ENCODE data around the gene KRTAP5-1. TPM values are rescaled to one million over a fixed set of nuclear protein-coding genes. Genes with fewer than 3 reads are reported as not detected.

Gene KRTAP5-1
- total RNA-seq, 1 experiment from 2014 or later: not detected

DNA sequence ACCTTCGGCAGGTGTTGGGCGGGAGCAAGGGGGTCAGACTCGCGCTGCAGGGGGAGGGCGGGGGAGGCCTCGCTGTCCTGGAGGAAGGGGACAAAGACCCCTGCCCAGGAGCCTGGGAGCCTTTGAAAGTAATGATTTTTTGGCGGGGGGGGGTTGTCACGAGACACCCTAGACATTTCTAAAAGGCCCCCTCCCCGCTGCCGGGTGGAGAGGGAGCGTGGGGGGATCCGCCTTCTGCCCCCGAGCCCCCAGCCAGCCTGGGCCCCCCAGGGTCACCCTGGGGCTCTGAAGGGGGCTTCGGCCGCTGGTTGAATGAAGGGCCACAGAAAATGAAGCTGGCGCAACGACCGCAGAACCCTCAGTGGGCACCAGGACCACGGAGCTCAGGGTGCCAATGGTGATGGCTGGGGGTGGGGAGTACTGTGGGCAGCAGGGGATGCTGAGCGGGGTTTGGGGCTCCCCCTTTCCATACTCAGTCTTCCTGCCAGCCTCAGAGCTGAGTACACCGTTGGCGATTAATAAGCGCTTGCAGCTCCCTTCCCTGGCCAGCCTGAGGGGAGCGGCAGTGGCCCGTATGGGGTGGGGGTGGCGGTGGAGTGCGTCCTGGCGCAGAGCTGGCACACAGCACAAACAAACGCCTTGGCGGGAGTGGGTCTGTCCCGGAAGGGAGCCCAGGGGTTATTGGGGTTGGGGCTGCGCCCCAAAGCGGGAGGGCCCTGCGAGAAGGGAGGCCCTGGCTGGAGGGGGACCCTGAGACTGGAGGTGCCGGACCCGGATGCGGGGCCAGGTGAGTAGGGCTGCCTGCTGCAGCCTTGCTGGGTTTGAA lies 11.8 kb downstream of the KRTAP5-1 start:
- no peak overlapping the region for H2AFZ ChIP-seq (ENCODE audit: low read depth, low read length, poor library complexity, severe bottlenecking)
- H3K36me3 ChIP-seq (ENCODE audit: control insufficient read depth in 1 of 2, insufficient read depth in 2 of 2, low read length in 2 of 2): no peaks in the 10 kb centered on the region
- peak overlapping the region; percentile 8; the same call in 1 of the 2 replicates for H3K27ac ChIP-seq (ENCODE audit: low read depth, low read length)
- POLR2A ChIA-PET: interaction anchor here (1.2 to 2.5 kb wide), 7 partner anchors 12 to 27 kb away, joined by 3 to 18 read pairs (median 5); partner anchors contain the start of gene KRTAP5-1
- H3K9me2 ChIP-seq (ENCODE audit: insufficient read depth): no peaks in the 10 kb centered on the region
- CTCF ChIA-PET: interaction anchor here (1.6 to 5.2 kb wide), 6 partner anchors 9 to 26 kb away, joined by 3 to 133 read pairs (median 16); no protein-coding TSS in a partner anchor
- intact Hi-C loops (cut with micrococcal nuclease): no loop called here
- no peak for ATAC-seq
- H3K4me1 ChIP-seq (ENCODE audit: control insufficient read depth in 1 of 2, insufficient read depth in 2 of 2, low read length in 2 of 2): peaks cover 16 to 29% of the 10 kb centered on the region in 2 experiments; a peak in 3 of 4 replicates
- DNase-seq (ENCODE audit: low read depth, low spot score): no peak
- no peaks in the 10 kb centered on the region for H3K27me3 ChIP-seq (ENCODE audit: insufficient read depth, low read length)
- RAD21 ChIA-PET (ENCODE audit: low non-redundant PET in 1 of 2, low total read pairs in 2 of 2, uncharacterized antibody in 2 of 2, unreplicated experiment in 2 of 2): interaction anchor here (0.6 to 2.6 kb wide), 5 partner anchors 20 to 79 kb away, joined by 3 to 22 read pairs (median 5); no protein-coding TSS in a partner anchor
- peak overlapping the region; percentile 94 for H3K4me2 ChIP-seq (ENCODE audit: low read length)
- no peaks in the 10 kb centered on the region for H4K20me1 ChIP-seq (ENCODE audit: insufficient read depth)
- H3K9ac ChIP-seq (ENCODE audit: low read length): peak overlapping the region; percentile 64
- peaks cover 0 to 5% of the 10 kb centered on the region in 2 experiments; a peak in 2 of 4 replicates for H3K9me3 ChIP-seq (ENCODE audit: control insufficient read depth in 1 of 2, insufficient read depth in 1 of 2, low read depth in 1 of 2, low read length in 2 of 2)
- H3K4me3 ChIP-seq (replicated peaks in 1 of 2; ENCODE audit: low read depth in 1 of 2, low read length in 2 of 2): peak overlapping the region; percentile 46 to 61
- BruUV-seq (replicated peaks): TSS peak; percentile 74
- TF ChIP-seq, protein P1, sequence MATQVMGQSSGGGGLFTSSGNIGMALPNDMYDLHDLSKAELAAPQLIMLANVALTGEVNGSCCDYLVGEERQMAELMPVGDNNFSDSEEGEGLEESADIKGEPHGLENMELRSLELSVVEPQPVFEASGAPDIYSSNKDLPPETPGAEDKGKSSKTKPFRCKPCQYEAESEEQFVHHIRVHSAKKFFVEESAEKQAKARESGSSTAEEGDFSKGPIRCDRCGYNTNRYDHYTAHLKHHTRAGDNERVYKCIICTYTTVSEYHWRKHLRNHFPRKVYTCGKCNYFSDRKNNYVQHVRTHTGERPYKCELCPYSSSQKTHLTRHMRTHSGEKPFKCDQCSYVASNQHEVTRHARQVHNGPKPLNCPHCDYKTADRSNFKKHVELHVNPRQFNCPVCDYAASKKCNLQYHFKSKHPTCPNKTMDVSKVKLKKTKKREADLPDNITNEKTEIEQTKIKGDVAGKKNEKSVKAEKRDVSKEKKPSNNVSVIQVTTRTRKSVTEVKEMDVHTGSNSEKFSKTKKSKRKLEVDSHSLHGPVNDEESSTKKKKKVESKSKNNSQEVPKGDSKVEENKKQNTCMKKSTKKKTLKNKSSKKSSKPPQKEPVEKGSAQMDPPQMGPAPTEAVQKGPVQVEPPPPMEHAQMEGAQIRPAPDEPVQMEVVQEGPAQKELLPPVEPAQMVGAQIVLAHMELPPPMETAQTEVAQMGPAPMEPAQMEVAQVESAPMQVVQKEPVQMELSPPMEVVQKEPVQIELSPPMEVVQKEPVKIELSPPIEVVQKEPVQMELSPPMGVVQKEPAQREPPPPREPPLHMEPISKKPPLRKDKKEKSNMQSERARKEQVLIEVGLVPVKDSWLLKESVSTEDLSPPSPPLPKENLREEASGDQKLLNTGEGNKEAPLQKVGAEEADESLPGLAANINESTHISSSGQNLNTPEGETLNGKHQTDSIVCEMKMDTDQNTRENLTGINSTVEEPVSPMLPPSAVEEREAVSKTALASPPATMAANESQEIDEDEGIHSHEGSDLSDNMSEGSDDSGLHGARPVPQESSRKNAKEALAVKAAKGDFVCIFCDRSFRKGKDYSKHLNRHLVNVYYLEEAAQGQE (IDR thresholded peaks at IDR 0.05; ENCODE audit: low read depth): no peak
- TF ChIP-seq, protein P2, sequence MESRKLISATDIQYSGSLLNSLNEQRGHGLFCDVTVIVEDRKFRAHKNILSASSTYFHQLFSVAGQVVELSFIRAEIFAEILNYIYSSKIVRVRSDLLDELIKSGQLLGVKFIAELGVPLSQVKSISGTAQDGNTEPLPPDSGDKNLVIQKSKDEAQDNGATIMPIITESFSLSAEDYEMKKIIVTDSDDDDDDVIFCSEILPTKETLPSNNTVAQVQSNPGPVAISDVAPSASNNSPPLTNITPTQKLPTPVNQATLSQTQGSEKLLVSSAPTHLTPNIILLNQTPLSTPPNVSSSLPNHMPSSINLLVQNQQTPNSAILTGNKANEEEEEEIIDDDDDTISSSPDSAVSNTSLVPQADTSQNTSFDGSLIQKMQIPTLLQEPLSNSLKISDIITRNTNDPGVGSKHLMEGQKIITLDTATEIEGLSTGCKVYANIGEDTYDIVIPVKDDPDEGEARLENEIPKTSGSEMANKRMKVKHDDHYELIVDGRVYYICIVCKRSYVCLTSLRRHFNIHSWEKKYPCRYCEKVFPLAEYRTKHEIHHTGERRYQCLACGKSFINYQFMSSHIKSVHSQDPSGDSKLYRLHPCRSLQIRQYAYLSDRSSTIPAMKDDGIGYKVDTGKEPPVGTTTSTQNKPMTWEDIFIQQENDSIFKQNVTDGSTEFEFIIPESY (IDR thresholded peaks at IDR 0.05; ENCODE audit: extremely low read depth, insufficient replicate concordance, low read length): no peak
- TF ChIP-seq, protein P3, sequence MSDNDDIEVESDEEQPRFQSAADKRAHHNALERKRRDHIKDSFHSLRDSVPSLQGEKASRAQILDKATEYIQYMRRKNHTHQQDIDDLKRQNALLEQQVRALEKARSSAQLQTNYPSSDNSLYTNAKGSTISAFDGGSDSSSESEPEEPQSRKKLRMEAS (IDR thresholded peaks at IDR 0.05): no peak
- TF ChIP-seq ZNF274 (IDR thresholded peaks at IDR 0.05; ENCODE audit: low read depth, low read length): no peak
- TF ChIP-seq RAD21 (IDR thresholded peaks at IDR 0.05; ENCODE audit: low read depth): no peak
- TF ChIP-seq EGR1 (IDR thresholded peaks at IDR 0.05; ENCODE audit: low read depth): no peak
- no peak for TF ChIP-seq YY1 (IDR thresholded peaks at IDR 0.05; ENCODE audit: extremely low read depth, insufficient replicate concordance, low read depth, low read length)
- peaks cover 3% of the 10 kb centered on the region; the same call in 1 of the 2 replicates for H3K79me2 ChIP-seq (ENCODE audit: insufficient read depth, low read length)

All from HCT116 (cell line).